ENCODE results near the gene CLIP1.

DNA sequence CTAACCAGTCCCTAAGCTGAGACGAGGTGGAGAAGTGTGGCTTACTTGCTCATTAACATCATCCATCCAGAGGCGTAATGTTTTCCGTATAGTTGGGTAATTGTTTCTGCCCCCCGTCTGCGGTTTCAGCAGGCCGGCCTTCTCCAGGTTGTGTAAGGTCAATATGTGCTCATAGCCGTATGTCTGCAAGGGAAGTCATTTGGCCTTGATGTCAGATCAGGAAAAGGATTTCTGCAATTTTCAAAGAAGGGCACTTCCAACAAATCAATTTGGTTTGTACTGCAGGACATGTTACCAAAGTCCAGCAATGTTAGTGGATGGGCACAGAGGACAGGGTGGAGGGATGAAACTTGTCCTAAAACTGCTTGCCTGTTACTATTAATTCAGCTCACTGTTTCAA lies 186.7 kb downstream of the CLIP1 start:
- TF ChIP-seq POLR2A (IDR thresholded peaks at IDR 0.05; ENCODE audit: low read length) (no peak), GATA1 (IDR thresholded peaks at IDR 0.05; ENCODE audit: low read depth, low read length) (no peak)
